ENCODE data around the gene BBX. TPM values are rescaled to one million over a fixed set of nuclear protein-coding genes. Genes with fewer than 3 reads are reported as not detected.

BBX gene
- polyA plus RNA-seq, 1 donor: 32.0 TPM

DNA sequence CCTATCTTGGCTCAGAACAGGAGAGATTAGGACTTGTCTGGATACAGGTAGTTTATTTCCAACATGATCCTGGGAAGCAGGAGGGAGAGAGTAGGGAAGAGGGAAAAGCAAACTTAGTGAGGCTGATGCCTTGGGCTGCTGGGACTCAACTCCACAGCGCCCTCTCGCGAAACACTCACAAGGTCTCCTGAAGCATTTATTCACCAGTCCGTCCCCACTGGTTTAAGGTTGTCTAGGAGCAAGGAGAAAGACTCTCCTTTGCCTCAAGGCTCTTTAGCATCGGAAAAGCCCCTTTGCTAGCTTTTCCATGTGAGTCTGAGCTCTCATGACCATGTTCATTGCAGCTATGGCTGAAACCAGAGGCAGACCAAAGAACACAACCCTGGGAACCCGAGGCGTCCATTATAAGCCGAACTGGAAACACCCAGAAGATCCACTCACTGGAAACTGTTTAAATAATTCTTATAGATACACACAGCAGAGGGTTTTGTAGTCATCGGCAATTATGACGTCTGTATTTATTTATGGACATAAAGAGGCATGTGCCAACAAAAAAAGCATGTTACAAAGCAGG is 323.6 kb downstream of the BBX start:
- H3K27me3 ChIP-seq (ENCODE audit: control insufficient read depth, insufficient read depth, low read length): no peaks in the 10 kb centered on the region
- no peaks in the 10 kb centered on the region for H3K9me3 ChIP-seq (ENCODE audit: control insufficient read depth, low read depth, low read length)
- 90% methylated on average over 2 of the region's 10 CpGs for whole genome bisulfite sequencing (ENCODE audit: insufficient coverage, low lambda C conversion rate)
- H3K4me1 ChIP-seq (ENCODE audit: control insufficient read depth, insufficient read depth, low read length): peaks cover 8% of the 10 kb centered on the region
- DNase-seq: peak; percentile 61 to 71
- H3K4me3 ChIP-seq (ENCODE audit: low read length): no peak overlapping the region
- H3K36me3 ChIP-seq (ENCODE audit: control insufficient read depth, insufficient read depth, low read length): no peaks in the 10 kb centered on the region
- peak overlapping the region; percentile 20 for H3K27ac ChIP-seq (ENCODE audit: low read length)

DNA sequence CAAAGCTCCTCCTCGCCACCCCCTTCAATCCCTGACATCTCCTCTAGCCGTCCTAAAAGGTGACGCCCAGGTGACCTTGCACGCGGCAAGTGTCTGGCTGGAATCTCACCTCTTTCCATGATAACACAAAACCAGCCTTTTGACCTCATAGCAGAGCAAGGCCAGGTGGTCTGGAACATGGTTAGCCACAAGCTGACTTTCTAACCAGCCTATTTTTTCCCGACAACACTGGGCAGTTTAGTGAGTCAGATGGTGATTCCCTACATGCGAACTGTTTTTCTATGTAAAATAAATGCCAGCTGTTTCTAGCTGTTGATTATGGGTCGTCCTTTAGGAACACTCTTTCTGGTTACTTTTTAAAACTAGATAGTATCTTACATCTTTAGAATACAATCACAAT is 325.0 kb downstream of the BBX start:
- 100% methylated on average over 1 of the region's 8 CpGs for WGBS (ENCODE audit: insufficient coverage, low lambda C conversion rate)
- H3K36me3 ChIP-seq (ENCODE audit: control insufficient read depth, insufficient read depth, low read length): no peaks in the 10 kb centered on the region
- no peak for DNase-seq
- no peak overlapping the region for H3K4me3 ChIP-seq (ENCODE audit: low read length)
- H3K4me1 ChIP-seq (ENCODE audit: control insufficient read depth, insufficient read depth, low read length): peaks cover 8% of the 10 kb centered on the region
- no peak overlapping the region for H3K27ac ChIP-seq (ENCODE audit: low read length)
- H3K9me3 ChIP-seq (ENCODE audit: control insufficient read depth, low read depth, low read length): no peaks in the 10 kb centered on the region
- H3K27me3 ChIP-seq (ENCODE audit: control insufficient read depth, insufficient read depth, low read length): no peaks in the 10 kb centered on the region

DNA sequence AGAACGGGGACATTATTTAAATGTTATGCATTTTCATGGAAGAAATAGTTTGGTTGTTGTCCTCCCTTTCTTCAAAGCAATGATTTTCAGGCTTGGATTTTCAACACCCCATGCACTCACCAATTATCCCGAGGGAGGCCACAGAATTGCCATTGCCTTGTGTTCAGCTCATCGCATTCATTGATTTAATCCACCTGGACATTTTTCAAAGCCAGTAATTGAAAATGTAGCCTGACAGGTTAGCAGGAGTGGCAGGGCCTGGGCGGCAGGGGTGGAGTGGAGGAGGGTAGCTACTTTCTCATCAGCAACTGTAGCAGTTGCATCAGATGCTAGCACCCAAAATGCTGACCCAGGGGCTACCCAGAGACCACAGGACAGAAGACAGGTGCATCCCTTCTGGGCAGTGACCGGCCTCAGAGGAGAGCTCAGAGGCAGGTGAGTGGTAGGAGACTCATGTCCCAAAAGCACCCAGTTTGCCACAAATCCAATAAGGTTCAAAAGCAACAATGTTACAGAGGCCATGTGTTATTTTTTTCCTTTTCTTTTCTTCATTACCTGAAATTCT is 325.7 kb downstream of the BBX start:
- WGBS (ENCODE audit: insufficient coverage, low lambda C conversion rate): no CpG with 5 or more reads among the region's 5 CpGs
- DNase-seq: no peak
- H3K36me3 ChIP-seq (ENCODE audit: control insufficient read depth, insufficient read depth, low read length): no peaks in the 10 kb centered on the region

DNA sequence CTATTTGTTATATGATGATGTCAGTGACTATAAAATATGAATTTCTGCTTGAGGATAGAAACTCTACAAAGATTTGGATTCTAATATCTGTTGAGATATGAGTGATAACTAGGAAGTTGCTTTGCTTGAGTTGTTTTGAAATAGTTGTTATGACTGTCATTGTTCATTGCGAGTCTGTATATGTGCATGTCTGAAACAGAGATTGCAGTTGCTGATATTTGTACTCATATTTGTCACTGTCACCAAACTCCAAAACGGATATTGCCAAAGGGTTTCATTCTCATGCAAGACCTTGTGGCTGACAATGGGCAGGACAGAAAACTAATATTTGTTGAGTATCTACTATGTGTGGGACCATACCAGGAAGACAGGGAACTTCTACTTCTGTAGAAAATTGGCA is 327.9 kb downstream of the BBX start:
- WGBS (ENCODE audit: insufficient coverage, low lambda C conversion rate): no CpG with 5 or more reads among the region's 2 CpGs
- Histone ChIP-seq H3K4me3 (ENCODE audit: low read length) (no peak overlapping the region), H3K27me3 (ENCODE audit: control insufficient read depth, insufficient read depth, low read length) (no peaks in the 10 kb centered on the region), H3K4me1 (ENCODE audit: control insufficient read depth, insufficient read depth, low read length) (peaks cover 8% of the 10 kb centered on the region), H3K9me3 (ENCODE audit: control insufficient read depth, low read depth, low read length) (no peaks in the 10 kb centered on the region), H3K36me3 (ENCODE audit: control insufficient read depth, insufficient read depth, low read length) (no peaks in the 10 kb centered on the region), H3K27ac (ENCODE audit: low read length) (no peak overlapping the region)
- no peak for DNase-seq

More for the DNA sequence above, 325.7 kb downstream of the BBX start:
- H3K9me3 ChIP-seq (ENCODE audit: control insufficient read depth, low read depth, low read length): no peaks in the 10 kb centered on the region
- no peak overlapping the region for H3K4me3 ChIP-seq (ENCODE audit: low read length)
- H3K4me1 ChIP-seq (ENCODE audit: control insufficient read depth, insufficient read depth, low read length): peaks cover 8% of the 10 kb centered on the region
- no peak overlapping the region for H3K27ac ChIP-seq (ENCODE audit: low read length)
- H3K27me3 ChIP-seq (ENCODE audit: control insufficient read depth, insufficient read depth, low read length): no peaks in the 10 kb centered on the region

DNA sequence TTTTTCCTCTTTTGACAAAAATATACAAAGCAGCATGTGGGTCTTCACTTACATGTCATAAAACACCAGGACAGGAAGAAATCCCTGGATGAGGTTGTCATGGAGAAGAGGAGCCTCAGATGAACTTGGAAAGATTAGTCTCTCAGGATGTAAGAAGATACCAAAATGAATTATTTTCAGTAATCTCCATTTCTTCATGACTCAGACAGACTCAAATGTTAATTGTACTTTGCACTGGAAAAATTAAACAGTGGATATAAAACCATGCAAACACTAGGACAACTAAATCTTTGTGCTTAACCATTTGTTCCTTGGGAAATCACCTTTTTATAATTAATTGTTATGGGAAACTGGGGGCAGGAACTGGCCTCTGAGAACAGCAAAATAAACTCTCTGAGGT is 331.1 kb downstream of the BBX start:
- Histone ChIP-seq H3K36me3 (ENCODE audit: control insufficient read depth, insufficient read depth, low read length) (no peaks in the 10 kb centered on the region), H3K4me3 (ENCODE audit: low read length) (no peak overlapping the region), H3K27me3 (ENCODE audit: control insufficient read depth, insufficient read depth, low read length) (no peaks in the 10 kb centered on the region), H3K9me3 (ENCODE audit: control insufficient read depth, low read depth, low read length) (no peaks in the 10 kb centered on the region), H3K27ac (ENCODE audit: low read length) (no peak overlapping the region), H3K4me1 (ENCODE audit: control insufficient read depth, insufficient read depth, low read length) (no peaks in the 10 kb centered on the region)
- no peak for DNase-seq

GRCh38 chr3:107854733-107855132 is 332.0 kb downstream of the BBX start:
- Histone ChIP-seq H3K36me3 (ENCODE audit: control insufficient read depth, insufficient read depth, low read length) (no peaks in the 10 kb centered on the region), H3K27ac (ENCODE audit: low read length) (no peak overlapping the region), H3K9me3 (ENCODE audit: control insufficient read depth, low read depth, low read length) (no peaks in the 10 kb centered on the region), H3K27me3 (ENCODE audit: control insufficient read depth, insufficient read depth, low read length) (no peaks in the 10 kb centered on the region), H3K4me1 (ENCODE audit: control insufficient read depth, insufficient read depth, low read length) (no peaks in the 10 kb centered on the region), H3K4me3 (ENCODE audit: low read length) (no peak overlapping the region)
- WGBS (ENCODE audit: insufficient coverage, low lambda C conversion rate): no CpG with 5 or more reads among the region's 6 CpGs
- DNase-seq: no peak

GRCh38 chr3:107855710-107856109 is 332.9 kb downstream of the BBX start:
- Histone ChIP-seq H3K27ac (ENCODE audit: low read length) (no peak overlapping the region), H3K36me3 (ENCODE audit: control insufficient read depth, insufficient read depth, low read length) (no peaks in the 10 kb centered on the region), H3K4me1 (ENCODE audit: control insufficient read depth, insufficient read depth, low read length) (no peaks in the 10 kb centered on the region), H3K4me3 (ENCODE audit: low read length) (no peak overlapping the region), H3K9me3 (ENCODE audit: control insufficient read depth, low read depth, low read length) (no peaks in the 10 kb centered on the region), H3K27me3 (ENCODE audit: control insufficient read depth, insufficient read depth, low read length) (no peaks in the 10 kb centered on the region)
- 60% methylated on average over 1 of the region's 5 CpGs for WGBS (ENCODE audit: insufficient coverage, low lambda C conversion rate)
- peak; percentile 23 to 29 for DNase-seq

DNA sequence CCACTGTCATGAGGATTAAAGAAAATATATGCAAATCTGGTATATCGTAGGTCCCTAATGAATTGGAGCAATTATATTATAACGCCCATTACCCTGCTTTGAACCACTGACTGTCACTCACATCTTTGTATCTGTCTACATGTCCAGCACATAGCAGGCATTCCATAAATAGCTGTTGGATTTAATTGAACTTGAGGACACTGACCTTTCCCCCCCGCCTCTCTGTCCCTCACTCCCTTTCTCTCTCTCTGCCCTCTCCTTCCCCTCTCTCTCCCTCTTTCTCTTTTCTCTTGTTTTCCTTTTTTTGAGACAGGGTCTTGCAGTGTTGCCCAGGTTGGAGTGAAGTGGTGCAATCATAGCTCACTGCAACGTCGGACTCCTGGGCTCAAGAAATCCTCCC is 335.1 kb downstream of the BBX start:
- no peaks in the 10 kb centered on the region for H3K4me1 ChIP-seq (ENCODE audit: control insufficient read depth, insufficient read depth, low read length)
- H3K9me3 ChIP-seq (ENCODE audit: control insufficient read depth, low read depth, low read length): no peaks in the 10 kb centered on the region
- no peaks in the 10 kb centered on the region for H3K36me3 ChIP-seq (ENCODE audit: control insufficient read depth, insufficient read depth, low read length)
- no peak overlapping the region for H3K27ac ChIP-seq (ENCODE audit: low read length)
- H3K27me3 ChIP-seq (ENCODE audit: control insufficient read depth, insufficient read depth, low read length): no peaks in the 10 kb centered on the region
- no peak overlapping the region for H3K4me3 ChIP-seq (ENCODE audit: low read length)
- no CpG with 5 or more reads among the region's 5 CpGs for WGBS (ENCODE audit: insufficient coverage, low lambda C conversion rate)
- DNase-seq: no peak

GRCh38 chr3:107858876-107859275 is 336.1 kb downstream of the BBX start:
- no peak for DNase-seq
- Histone ChIP-seq H3K27me3 (ENCODE audit: control insufficient read depth, insufficient read depth, low read length) (no peaks in the 10 kb centered on the region), H3K27ac (ENCODE audit: low read length) (no peak overlapping the region), H3K4me1 (ENCODE audit: control insufficient read depth, insufficient read depth, low read length) (no peaks in the 10 kb centered on the region), H3K9me3 (ENCODE audit: control insufficient read depth, low read depth, low read length) (no peaks in the 10 kb centered on the region), H3K36me3 (ENCODE audit: control insufficient read depth, insufficient read depth, low read length) (no peaks in the 10 kb centered on the region), H3K4me3 (ENCODE audit: low read length) (no peak overlapping the region)
- WGBS (ENCODE audit: insufficient coverage, low lambda C conversion rate): no CpG with 5 or more reads among the region's 2 CpGs
